Thyroid gland (tissue), 4 donors: Measurements from ENCODE around the gene KLF11. TPM values are rescaled to one million over a fixed set of nuclear protein-coding genes. Genes with fewer than 3 reads are reported as not detected.

Experiments
- DNase-seq, 2 donors: peaks; one replicate each; pipeline ENCODE4 v3.0.0-alpha.2; 2019
- H3K27ac ChIP-seq, 3 donors: fragments of 200-600 bp; sonication (generic); 1 replicate in 2 of 3; 2 replicates in 1 of 3; pipeline ENCODE4 v1.5.1; 2016 to 2019; ENCODE audit warnings: mild to moderate bottlenecking in 1 of 3, moderate library complexity in 1 of 3
- H3K27me3 ChIP-seq: fragments of 200-600 bp; sonication (generic); one replicate; pipeline ENCODE4 v1.5.1; 2019
- H3K36me3 ChIP-seq, 2 donors: fragments of 200-600 bp; sonication (generic); one replicate each; pipeline ENCODE4 v1.5.1; 2016 to 2019
- H3K4me1 ChIP-seq, 2 donors: fragments of 200-600 bp; sonication (generic); one replicate each; pipeline ENCODE4 v1.5.1; 2017 to 2019
- H3K4me3 ChIP-seq, 3 donors: fragments of 200-600 bp; sonication (generic); replicated peaks in 1 of 3; 1 replicate in 2 of 3; 2 replicates in 1 of 3; pipeline ENCODE4 v1.5.1; 2016; ENCODE audit warnings: mild to moderate bottlenecking in 1 of 3
- H3K9me3 ChIP-seq: fragments of 200-600 bp; sonication (generic); one replicate; pipeline ENCODE4 v1.5.1; 2017
- POLR2A ChIP-seq, 2 donors: fragments of 450-650 bp; IDR thresholded peaks; one replicate each; pipeline ENCODE4 v1.6.1; 2017; ENCODE audit warnings: antibody characterized with exemption in 2 of 2, mild to moderate bottlenecking in 2 of 2, moderate library complexity in 1 of 2
- WGBS, 2 donors: methylation state at CpG; one replicate each; pipeline ENCODE4 v1.1.5; 2017; 5-methylcytosine and 5-hydroxymethylcytosine counted together
- intact Hi-C: fragments of 100-400 bp; cut with DNase I; formaldehyde crosslinking; loops from one replicate; pipeline ENCODE4 v1.15.1; 2023
- total RNA-seq, 4 donors: library from RNA; depleted of rRNA; stranded (reverse); fragments of >200 nt; gene quantifications; one replicate each; pipeline ENCODE4 v1.2.3, GENCODE V29; 2016
- TF ChIP-seq, protein P1 (sequence below), 6 experiments: fragments of 200-600 bp in 3 of 6; fragments of 450-650 bp in 3 of 6; sonication (generic) in 3 of 6; IDR thresholded peaks; one replicate each; pipeline ENCODE4 v1.5.1; 2016 to 2019; ENCODE audit warnings: antibody characterized with exemption in 6 of 6, mild to moderate bottlenecking in 2 of 6, inconsistent platforms in 1 of 6, moderate library complexity in 1 of 6

KLF11 gene
- total RNA-seq, 4 donors from 2014 or later, result 11.2 to 44.2 (median 23.7) TPM

DNA sequence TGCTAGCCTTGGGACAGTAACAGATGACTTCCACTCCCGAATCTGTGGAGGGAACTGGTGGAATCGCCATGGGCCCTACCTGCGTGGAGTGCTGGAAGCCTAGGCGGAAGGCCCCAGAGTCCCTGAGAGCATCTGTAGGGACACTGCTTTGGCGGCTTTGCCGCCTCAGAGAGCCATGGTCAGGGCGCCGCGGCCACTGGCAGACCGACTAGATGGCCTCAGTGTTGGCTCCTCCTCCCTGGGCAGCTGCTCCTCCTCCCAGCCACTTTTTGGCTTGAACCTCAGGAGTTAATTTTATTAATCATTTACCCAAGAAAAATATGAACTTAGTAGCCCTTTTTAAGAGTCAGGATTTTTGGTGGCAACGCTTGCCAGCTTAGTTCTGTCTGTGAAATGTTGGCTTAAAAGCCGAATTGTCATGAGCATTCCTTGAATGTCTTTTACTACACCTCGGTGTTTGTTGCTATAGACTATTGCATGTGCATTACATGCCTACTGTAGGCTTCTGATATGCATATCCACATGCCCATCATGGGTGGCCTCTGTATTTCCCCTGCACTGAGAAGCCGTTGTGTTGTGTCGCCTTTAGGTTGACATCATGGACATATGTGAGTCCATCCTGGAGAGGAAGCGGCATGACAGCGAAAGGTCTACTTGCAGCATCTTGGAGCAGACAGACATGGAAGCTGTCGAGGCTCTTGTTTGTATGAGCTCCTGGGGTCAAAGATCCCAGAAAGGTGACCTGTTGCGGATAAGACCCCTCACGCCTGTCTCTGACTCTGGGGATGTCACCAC, 2.4 kb downstream of the KLF11 start:
- Histone ChIP-seq H3K27me3 (no peaks in the 10 kb centered on the region), H3K9me3 (no peaks in the 10 kb centered on the region), H3K4me1 (peaks cover 16 to 49% of the 10 kb centered on the region in 2 donors), H3K4me3 (no peak overlapping the region), H3K36me3 (peaks cover 16 to 25% of the 10 kb centered on the region in 2 donors), H3K27ac (peak overlapping the region in 2 of 3 donors; percentile 95 to 99)
- peak in 1 of 2 donors; percentile 14 for DNase-seq
- WGBS, 2 donors, result 86 to 92% methylated on average over 20 of the region's 20 CpGs
- intact Hi-C loops, result loop anchor here (5.0 kb wide), 2 partner anchors 58 to 233 kb away; no protein-coding TSS in a partner anchor
- TF ChIP-seq, protein P1, sequence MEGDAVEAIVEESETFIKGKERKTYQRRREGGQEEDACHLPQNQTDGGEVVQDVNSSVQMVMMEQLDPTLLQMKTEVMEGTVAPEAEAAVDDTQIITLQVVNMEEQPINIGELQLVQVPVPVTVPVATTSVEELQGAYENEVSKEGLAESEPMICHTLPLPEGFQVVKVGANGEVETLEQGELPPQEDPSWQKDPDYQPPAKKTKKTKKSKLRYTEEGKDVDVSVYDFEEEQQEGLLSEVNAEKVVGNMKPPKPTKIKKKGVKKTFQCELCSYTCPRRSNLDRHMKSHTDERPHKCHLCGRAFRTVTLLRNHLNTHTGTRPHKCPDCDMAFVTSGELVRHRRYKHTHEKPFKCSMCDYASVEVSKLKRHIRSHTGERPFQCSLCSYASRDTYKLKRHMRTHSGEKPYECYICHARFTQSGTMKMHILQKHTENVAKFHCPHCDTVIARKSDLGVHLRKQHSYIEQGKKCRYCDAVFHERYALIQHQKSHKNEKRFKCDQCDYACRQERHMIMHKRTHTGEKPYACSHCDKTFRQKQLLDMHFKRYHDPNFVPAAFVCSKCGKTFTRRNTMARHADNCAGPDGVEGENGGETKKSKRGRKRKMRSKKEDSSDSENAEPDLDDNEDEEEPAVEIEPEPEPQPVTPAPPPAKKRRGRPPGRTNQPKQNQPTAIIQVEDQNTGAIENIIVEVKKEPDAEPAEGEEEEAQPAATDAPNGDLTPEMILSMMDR (IDR thresholded peaks at IDR 0.05), result no peak
- no peak for TF ChIP-seq POLR2A (IDR thresholded peaks at IDR 0.05)

DNA sequence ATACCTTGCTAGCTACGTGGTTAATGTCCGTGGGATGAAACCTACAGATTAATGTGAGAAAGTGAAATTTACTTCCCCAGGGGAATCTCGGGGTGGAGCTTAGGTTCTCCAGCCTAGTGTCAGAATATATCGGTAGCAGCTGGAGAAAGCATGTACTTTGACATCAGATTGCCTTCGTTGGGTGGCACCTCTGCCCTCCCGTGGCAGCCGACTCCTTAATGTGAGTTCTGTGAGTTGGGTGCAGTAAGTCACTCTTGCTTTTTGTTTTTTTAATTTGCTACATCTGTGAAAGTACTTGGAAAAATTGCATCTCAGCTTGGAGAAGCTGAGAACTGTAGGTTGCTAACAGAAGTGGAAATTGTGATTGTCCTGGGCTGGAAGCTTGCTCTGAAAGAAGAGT, 3.6 kb downstream of the KLF11 start:
- H3K9me3 ChIP-seq, result no peaks in the 10 kb centered on the region
- H3K4me3 ChIP-seq, result no peak overlapping the region
- TF ChIP-seq, protein P1 (IDR thresholded peaks at IDR 0.05), result no peak
- TF ChIP-seq POLR2A (IDR thresholded peaks at IDR 0.05), result no peak
- intact Hi-C loops, result loop anchor here (5.0 kb wide), 2 partner anchors 60 to 235 kb away; no protein-coding TSS in a partner anchor
- no peak for DNase-seq
- no peaks in the 10 kb centered on the region for H3K27me3 ChIP-seq
- H3K27ac ChIP-seq, result peak overlapping the region in 1 of 3 donors; percentile 5
- WGBS, 2 donors, result 66 to 82% methylated on average over 7 of the region's 7 CpGs
- H3K36me3 ChIP-seq, result peaks cover 16 to 25% of the 10 kb centered on the region in 2 donors
- peaks cover 13 to 38% of the 10 kb centered on the region in 2 donors for H3K4me1 ChIP-seq

DNA sequence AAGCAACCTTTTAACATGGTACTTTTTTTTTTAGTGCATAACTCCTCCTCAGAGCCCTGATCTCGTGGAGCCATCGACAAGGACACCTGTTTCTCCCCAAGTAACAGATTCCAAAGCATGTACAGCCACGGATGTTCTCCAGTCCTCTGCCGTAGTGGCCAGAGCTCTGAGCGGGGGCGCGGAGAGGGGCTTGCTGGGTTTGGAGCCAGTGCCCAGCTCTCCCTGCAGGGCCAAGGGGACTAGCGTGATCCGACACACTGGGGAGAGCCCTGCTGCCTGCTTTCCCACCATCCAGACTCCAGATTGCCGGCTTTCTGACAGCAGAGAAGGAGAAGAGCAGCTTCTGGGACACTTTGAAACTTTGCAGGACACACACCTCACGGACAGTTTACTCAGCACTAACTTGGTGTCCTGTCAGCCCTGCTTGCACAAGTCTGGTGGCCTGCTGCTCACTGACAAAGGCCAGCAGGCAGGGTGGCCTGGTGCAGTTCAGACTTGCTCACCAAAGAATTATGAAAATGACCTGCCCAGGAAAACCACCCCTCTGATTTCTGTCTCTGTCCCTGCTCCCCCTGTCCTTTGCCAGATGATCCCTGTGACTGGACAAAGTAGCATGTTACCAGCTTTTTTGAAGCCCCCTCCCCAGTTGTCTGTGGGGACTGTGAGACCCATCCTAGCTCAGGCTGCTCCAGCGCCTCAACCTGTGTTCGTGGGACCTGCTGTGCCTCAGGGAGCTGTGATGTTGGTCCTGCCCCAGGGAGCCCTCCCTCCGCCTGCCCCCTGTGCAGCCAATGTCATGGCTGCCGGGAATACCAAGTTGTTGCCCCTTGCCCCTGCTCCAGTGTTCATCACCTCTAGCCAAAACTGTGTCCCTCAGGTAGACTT, 4.5 kb downstream of the KLF11 start:
- H3K4me1 ChIP-seq, result peaks cover 7 to 33% of the 10 kb centered on the region in 2 donors

DNA sequence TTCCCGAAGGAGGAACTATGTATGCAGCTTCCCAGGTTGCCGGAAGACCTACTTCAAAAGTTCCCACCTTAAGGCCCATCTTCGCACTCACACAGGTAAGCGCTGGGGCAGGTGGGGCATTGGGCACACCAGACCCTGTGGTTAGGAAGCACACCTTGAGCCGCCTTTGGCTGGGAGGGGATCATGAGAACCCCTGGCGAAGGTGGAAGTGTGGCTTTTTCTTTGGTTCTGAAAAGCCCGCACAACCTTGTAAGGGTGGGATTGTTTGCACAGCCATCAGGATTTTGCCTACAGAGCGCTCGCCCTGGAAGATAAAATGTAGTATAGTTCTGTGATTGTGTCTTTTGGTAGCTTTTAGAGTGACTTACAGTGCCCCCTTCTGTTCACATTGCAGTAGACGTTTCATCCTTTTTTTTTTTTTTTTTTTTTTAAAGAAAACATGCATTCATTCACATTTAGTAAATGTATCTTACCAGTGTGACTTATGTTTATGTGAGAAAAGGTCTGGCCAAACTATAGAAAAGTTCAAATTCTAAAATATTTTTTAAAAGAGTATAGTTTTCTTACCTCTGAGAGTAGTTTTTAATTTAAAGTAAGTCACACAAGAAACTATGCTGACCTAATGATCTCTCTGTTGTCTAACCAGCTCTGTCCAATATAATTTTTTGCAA, 5.3 kb downstream of the KLF11 start:
- H3K9me3 ChIP-seq, result no peaks in the 10 kb centered on the region
- WGBS, 2 donors, result 58 to 59% methylated on average over 9 to 10 of the region's 10 CpGs
- peaks cover 29 to 40% of the 10 kb centered on the region in 2 donors for H3K36me3 ChIP-seq
- peaks cover 7 to 36% of the 10 kb centered on the region in 2 donors for H3K4me1 ChIP-seq
- intact Hi-C loops, result loop anchor here (5.0 kb wide), 2 partner anchors 61 to 236 kb away; no protein-coding TSS in a partner anchor
- TF ChIP-seq, protein P1 (IDR thresholded peaks at IDR 0.05), result peak; percentile 13 to 79 (median 44)
- TF ChIP-seq POLR2A (IDR thresholded peaks at IDR 0.05), result no peak
- DNase-seq, result no peak
- H3K4me3 ChIP-seq, result no peak overlapping the region
- H3K27me3 ChIP-seq, result no peaks in the 10 kb centered on the region
- H3K27ac ChIP-seq, result peak overlapping the region in 1 of 3 donors; percentile 24

More for the DNA sequence above, 4.5 kb downstream of the KLF11 start:
- H3K9me3 ChIP-seq, result no peaks in the 10 kb centered on the region
- 86 to 88% methylated on average over 8 to 11 of the region's 15 CpGs for WGBS, 2 donors
- intact Hi-C loops, result loop anchor here (5.0 kb wide), 2 partner anchors 61 to 236 kb away; no protein-coding TSS in a partner anchor
- DNase-seq, result no peak
- H3K27ac ChIP-seq, result peak overlapping the region in 1 of 3 donors; percentile 24
- TF ChIP-seq POLR2A (IDR thresholded peaks at IDR 0.05), result no peak
- H3K27me3 ChIP-seq, result no peaks in the 10 kb centered on the region
- H3K36me3 ChIP-seq, result peaks cover 23 to 32% of the 10 kb centered on the region in 2 donors
- H3K4me3 ChIP-seq, result no peak overlapping the region

DNA sequence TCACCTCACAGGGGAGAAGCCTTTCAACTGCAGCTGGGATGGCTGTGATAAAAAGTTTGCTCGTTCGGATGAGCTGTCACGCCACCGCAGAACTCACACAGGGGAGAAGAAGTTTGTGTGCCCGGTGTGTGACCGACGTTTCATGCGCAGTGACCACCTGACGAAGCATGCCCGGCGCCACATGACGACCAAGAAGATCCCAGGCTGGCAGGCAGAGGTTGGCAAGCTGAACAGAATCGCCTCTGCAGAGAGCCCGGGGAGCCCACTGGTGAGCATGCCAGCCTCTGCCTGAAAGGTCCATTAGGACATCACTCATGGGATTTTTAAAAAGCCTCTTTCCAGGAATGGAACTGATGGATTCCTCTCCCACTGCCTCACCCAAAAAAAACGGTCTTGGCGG, 8.9 kb downstream of the KLF11 start:
- Histone ChIP-seq H3K4me3 (no peak overlapping the region), H3K4me1 (peaks cover 3 to 48% of the 10 kb centered on the region in 2 donors), H3K9me3 (no peaks in the 10 kb centered on the region), H3K27me3 (no peaks in the 10 kb centered on the region), H3K36me3 (peaks cover 29 to 42% of the 10 kb centered on the region in 2 donors), H3K27ac (no peak overlapping the region)
- DNase-seq, result no peak
- WGBS, 2 donors, result 90 to 91% methylated on average over 16 of the region's 16 CpGs
- intact Hi-C loops, result no loop called here
- TF ChIP-seq, protein P1 (IDR thresholded peaks at IDR 0.05), result no peak
- no peak for TF ChIP-seq POLR2A (IDR thresholded peaks at IDR 0.05)
